ENCODE data around the gene DISC1. TPM values are rescaled to one million over a fixed set of nuclear protein-coding genes. Genes with fewer than 3 reads are reported as not detected.
"Not testable (repeated sequence)": the region's sequence is repeated elsewhere in the genome, so short reads cannot be mapped to it uniquely, and the experiment has no call there.

Gene DISC1
- total RNA-seq, 1 experiment from 2014 or later, result 6.3 TPM

- DNase-seq, result peak; percentile 71
- no peak overlapping the region for H3K4me3 ChIP-seq (ENCODE audit: insufficient read depth, low read depth, low read length)
- H3K27me3 ChIP-seq (ENCODE audit: control insufficient read depth, insufficient read depth, low read length), result no peaks in the 10 kb centered on the region
- H3K36me3 ChIP-seq (replicated peaks; ENCODE audit: control insufficient read depth, insufficient read depth, low read length), result no peaks in the 10 kb centered on the region
Measured at GRCh38 chr1:231724876-231725647, 98.5 kb downstream of the DISC1 start.

- H3K27me3 ChIP-seq (ENCODE audit: control insufficient read depth, insufficient read depth, low read length), result no peaks in the 10 kb centered on the region
- H3K36me3 ChIP-seq (replicated peaks; ENCODE audit: control insufficient read depth, insufficient read depth, low read length), result no peaks in the 10 kb centered on the region; the same call in 1 of the 2 replicates
Measured at GRCh38 chr1:231727171-231727570, 100.6 kb downstream of the DISC1 start.

GRCh38 chr1:231728987-231729386 lies 102.4 kb downstream of the DISC1 start:
- H3K4me3 ChIP-seq (ENCODE audit: insufficient read depth, low read depth, low read length); DNase-seq; H3K27me3 ChIP-seq (ENCODE audit: control insufficient read depth, insufficient read depth, low read length); H3K36me3 ChIP-seq (replicated peaks; ENCODE audit: control insufficient read depth, insufficient read depth, low read length): not testable (repeated sequence)

More at GRCh38 chr1:231727171-231727570, 100.6 kb downstream of the DISC1 start:
- H3K4me3 ChIP-seq (ENCODE audit: insufficient read depth, low read depth, low read length), result no peak overlapping the region
- DNase-seq, result no peak

GRCh38 chr1:231729544-231729943 lies 103.0 kb downstream of the DISC1 start:
- DNase-seq, result no peak
- H3K4me3 ChIP-seq (ENCODE audit: insufficient read depth, low read depth, low read length), result no peak overlapping the region
- no peaks in the 10 kb centered on the region; the same call in 1 of the 2 replicates for H3K36me3 ChIP-seq (replicated peaks; ENCODE audit: control insufficient read depth, insufficient read depth, low read length)
- H3K27me3 ChIP-seq (ENCODE audit: control insufficient read depth, insufficient read depth, low read length), result no peaks in the 10 kb centered on the region

- no peaks in the 10 kb centered on the region for H3K27me3 ChIP-seq (ENCODE audit: control insufficient read depth, insufficient read depth, low read length)
- no peak for DNase-seq
- no peaks in the 10 kb centered on the region; the same call in 1 of the 2 replicates for H3K36me3 ChIP-seq (replicated peaks; ENCODE audit: control insufficient read depth, insufficient read depth, low read length)
- no peak overlapping the region for H3K4me3 ChIP-seq (ENCODE audit: insufficient read depth, low read depth, low read length)
Measured at GRCh38 chr1:231731268-231731667, 104.7 kb downstream of the DISC1 start.

- Histone ChIP-seq H3K27me3 (ENCODE audit: control insufficient read depth, insufficient read depth, low read length) (no peaks in the 10 kb centered on the region), H3K36me3 (replicated peaks; ENCODE audit: control insufficient read depth, insufficient read depth, low read length) (no peaks in the 10 kb centered on the region; the same call in 1 of the 2 replicates), H3K4me3 (ENCODE audit: insufficient read depth, low read depth, low read length) (no peak overlapping the region)
- no peak for DNase-seq
Measured at GRCh38 chr1:231733063-231733462, 106.5 kb downstream of the DISC1 start.

- Histone ChIP-seq H3K27me3 (ENCODE audit: control insufficient read depth, insufficient read depth, low read length) (no peaks in the 10 kb centered on the region), H3K4me3 (ENCODE audit: insufficient read depth, low read depth, low read length) (no peak overlapping the region)
Measured at GRCh38 chr1:231733672-231734071, 107.1 kb downstream of the DISC1 start.

GRCh38 chr1:231734417-231734816 lies 107.8 kb downstream of the DISC1 start:
- no peaks in the 10 kb centered on the region; the same call in 1 of the 2 replicates for H3K36me3 ChIP-seq (replicated peaks; ENCODE audit: control insufficient read depth, insufficient read depth, low read length)
- DNase-seq, result no peak
- no peak overlapping the region for H3K4me3 ChIP-seq (ENCODE audit: insufficient read depth, low read depth, low read length)
- H3K27me3 ChIP-seq (ENCODE audit: control insufficient read depth, insufficient read depth, low read length), result no peaks in the 10 kb centered on the region

More at GRCh38 chr1:231733672-231734071, 107.1 kb downstream of the DISC1 start:
- no peak for DNase-seq
- H3K36me3 ChIP-seq (replicated peaks; ENCODE audit: control insufficient read depth, insufficient read depth, low read length), result no peaks in the 10 kb centered on the region; the same call in 1 of the 2 replicates

GRCh38 chr1:231735411-231735810 lies 108.8 kb downstream of the DISC1 start:
- Histone ChIP-seq H3K4me3 (ENCODE audit: insufficient read depth, low read depth, low read length) (no peak overlapping the region), H3K36me3 (replicated peaks; ENCODE audit: control insufficient read depth, insufficient read depth, low read length) (no peaks in the 10 kb centered on the region; the same call in 1 of the 2 replicates), H3K27me3 (ENCODE audit: control insufficient read depth, insufficient read depth, low read length) (no peaks in the 10 kb centered on the region)
- DNase-seq, result no peak

GRCh38 chr1:231735941-231736340 lies 109.4 kb downstream of the DISC1 start:
- Histone ChIP-seq H3K27me3 (ENCODE audit: control insufficient read depth, insufficient read depth, low read length) (no peaks in the 10 kb centered on the region), H3K4me3 (ENCODE audit: insufficient read depth, low read depth, low read length) (no peak overlapping the region), H3K36me3 (replicated peaks; ENCODE audit: control insufficient read depth, insufficient read depth, low read length) (no peaks in the 10 kb centered on the region; the same call in 1 of the 2 replicates)
- no peak for DNase-seq

- DNase-seq, result no peak
- Histone ChIP-seq H3K27me3 (ENCODE audit: control insufficient read depth, insufficient read depth, low read length) (no peaks in the 10 kb centered on the region), H3K36me3 (replicated peaks; ENCODE audit: control insufficient read depth, insufficient read depth, low read length) (no peaks in the 10 kb centered on the region; the same call in 1 of the 2 replicates), H3K4me3 (ENCODE audit: insufficient read depth, low read depth, low read length) (no peak overlapping the region)
Measured at GRCh38 chr1:231736464-231736863, 109.9 kb downstream of the DISC1 start.

- no peak overlapping the region for H3K4me3 ChIP-seq (ENCODE audit: insufficient read depth, low read depth, low read length)
- DNase-seq, result no peak
Measured at GRCh38 chr1:231738554-231738953, 112.0 kb downstream of the DISC1 start.

GRCh38 chr1:231743966-231744365 lies 117.4 kb downstream of the DISC1 start:
- H3K36me3 ChIP-seq (replicated peaks; ENCODE audit: control insufficient read depth, insufficient read depth, low read length), result no peaks in the 10 kb centered on the region
- H3K27me3 ChIP-seq (ENCODE audit: control insufficient read depth, insufficient read depth, low read length), result no peaks in the 10 kb centered on the region
- no peak overlapping the region for H3K4me3 ChIP-seq (ENCODE audit: insufficient read depth, low read depth, low read length)
- DNase-seq, result no peak

More at GRCh38 chr1:231738554-231738953, 112.0 kb downstream of the DISC1 start:
- no peaks in the 10 kb centered on the region for H3K27me3 ChIP-seq (ENCODE audit: control insufficient read depth, insufficient read depth, low read length)
- H3K36me3 ChIP-seq (replicated peaks; ENCODE audit: control insufficient read depth, insufficient read depth, low read length), result no peaks in the 10 kb centered on the region

GRCh38 chr1:231748760-231749415 lies 122.3 kb downstream of the DISC1 start:
- Histone ChIP-seq H3K4me3 (ENCODE audit: insufficient read depth, low read depth, low read length) (no peak overlapping the region), H3K36me3 (replicated peaks; ENCODE audit: control insufficient read depth, insufficient read depth, low read length) (no peaks in the 10 kb centered on the region), H3K27me3 (ENCODE audit: control insufficient read depth, insufficient read depth, low read length) (no peaks in the 10 kb centered on the region)
- no peak for DNase-seq

- Histone ChIP-seq H3K27me3 (ENCODE audit: control insufficient read depth, insufficient read depth, low read length) (no peaks in the 10 kb centered on the region), H3K4me3 (ENCODE audit: insufficient read depth, low read depth, low read length) (no peak overlapping the region), H3K36me3 (replicated peaks; ENCODE audit: control insufficient read depth, insufficient read depth, low read length) (no peaks in the 10 kb centered on the region)
- no peak for DNase-seq
Measured at GRCh38 chr1:231750296-231750695, 123.7 kb downstream of the DISC1 start.

Data from H7 (cell line).